PC-3 (cell line): ENCODE measurements around the gene TPSG1. TPM values are rescaled to one million over a fixed set of nuclear protein-coding genes. Genes with fewer than 3 reads are reported as not detected.
"Not testable (repeated sequence)": the region's sequence is repeated elsewhere in the genome, so short reads cannot be mapped to it uniquely, and the experiment has no call there.

Experiments used
- ATAC-seq: fragments of 200-7000 bp; cut with Tn5 transposase; 2 replicates; pipeline ENCODE4 v1.9.1; 2020; ENCODE audit warnings: mild to moderate bottlenecking, moderate library complexity
- BruUV-seq: library from RNA; stranded (reverse); fragments of 400-500 nt; replicated peaks from 2 replicates; lab custom pipeline; 2021; lab: Mats Ljungman, UMichigan
- CTCF ChIA-PET: fragments of 300-600 bp; sonication (Branson Sonifier 250); formaldehyde crosslinking; loops from one replicate; lab custom pipeline; 2022; ENCODE audit warnings: antibody characterized with exemption; lab: Charles Lee
- POLR2A ChIA-PET: fragments of 300-600 bp; sonication (Branson Sonifier 250); formaldehyde crosslinking; loops from one replicate; lab custom pipeline; 2022; ENCODE audit warnings: antibody characterized with exemption; ENCODE audit not compliant: unreplicated experiment; lab: Charles Lee
- DNase-seq: peaks from one replicate; pipeline ENCODE4 v3.0.0-alpha.2; 2015
- H2AFZ ChIP-seq: fragments of 300-600 bp; sonication (generic); 2 replicates; pipeline ENCODE4 v1.6.0; 2016; ENCODE audit warnings: antibody characterized with exemption, low read length
- H3F3A ChIP-seq: fragments of 300-600 bp; sonication (generic); one replicate; pipeline ENCODE4 v1.6.0; 2017; ENCODE audit warnings: antibody characterized with exemption, low read length, control low read depth, mild to moderate bottlenecking; ENCODE audit not compliant: unreplicated experiment
- H3K27ac ChIP-seq: fragments of 300-600 bp; sonication (generic); 2 replicates; pipeline ENCODE4 v1.5.1; 2016; ENCODE audit warnings: mild to moderate bottlenecking, low read length
- H3K27me3 ChIP-seq: fragments of 300-600 bp; sonication (generic); 2 replicates; pipeline ENCODE4 v1.6.1; 2016; ENCODE audit warnings: low read length, mixed read lengths
- H3K36me3 ChIP-seq: fragments of 300-600 bp; sonication (generic); 2 replicates; pipeline ENCODE4 v1.6.1; 2016; ENCODE audit warnings: low read depth, mixed run types, low read length, mixed read lengths
- H3K4me1 ChIP-seq: fragments of 300-600 bp; sonication (generic); 2 replicates; pipeline ENCODE4 v1.5.1; 2016; ENCODE audit warnings: low read length; ENCODE audit not compliant: insufficient read depth
- H3K4me2 ChIP-seq: fragments of 300-600 bp; sonication (generic); 2 replicates; pipeline ENCODE4 v1.6.0; 2016; ENCODE audit warnings: low read length
- H3K4me3 ChIP-seq: fragments of 300-600 bp; sonication (generic); 2 replicates; pipeline ENCODE4 v1.5.1; 2016; ENCODE audit warnings: mild to moderate bottlenecking, low read length, mixed read lengths
- H3K79me2 ChIP-seq: fragments of 300-600 bp; sonication (generic); 2 replicates; pipeline ENCODE4 v1.6.1; 2017; ENCODE audit warnings: low read length, mixed read lengths
- H3K9ac ChIP-seq: fragments of 300-600 bp; sonication (generic); 2 replicates; pipeline ENCODE4 v1.6.0; 2016; ENCODE audit warnings: mild to moderate bottlenecking, low read length
- H3K9me2 ChIP-seq: fragments of 300-600 bp; sonication (generic); replicated peaks from 2 replicates; pipeline ENCODE4 v1.6.1; 2016; ENCODE audit warnings: mixed run types, low read length, mixed read lengths
- H3K9me3 ChIP-seq: fragments of 300-600 bp; sonication (generic); 2 replicates; pipeline ENCODE4 v1.6.1; 2016; ENCODE audit warnings: low read length, mixed read lengths
- H4K20me1 ChIP-seq: fragments of 300-600 bp; sonication (generic); 2 replicates; pipeline ENCODE4 v1.6.1; 2016; ENCODE audit warnings: low read length, mixed read lengths
- EZH2 ChIP-seq: fragments of 300-600 bp; sonication (generic); IDR thresholded peaks from one replicate; pipeline ENCODE4 v1.6.1; 2017; ENCODE audit warnings: antibody characterized with exemption, mild to moderate bottlenecking, low read length; ENCODE audit not compliant: unreplicated experiment
- EZH2phosphoT487 ChIP-seq: fragments of 300-600 bp; sonication (generic); IDR thresholded peaks from 2 replicates; pipeline ENCODE4 v1.6.1; 2018; ENCODE audit warnings: mild to moderate bottlenecking, antibody characterized with exemption, low read length, borderline replicate concordance
- intact Hi-C: fragments of 100-400 bp; cut with micrococcal nuclease; formaldehyde crosslinking; loops from 2 replicates; pipeline ENCODE4 v1.9.0; 2023
- total RNA-seq: library from RNA; depleted of rRNA; stranded (reverse); fragments of >200 nt; gene quantifications from 2 replicates; pipeline ENCODE4 v1.2.3, GENCODE V29; 2014
- TF ChIP-seq, protein P1 (sequence below): fragments of 300-600 bp; sonication (generic); conservative IDR thresholded peaks from 2 replicates; pipeline ENCODE4 v1.5.1; 2017; ENCODE audit warnings: antibody characterized with exemption, low read depth, mild to moderate bottlenecking, low read length

TPSG1 gene
- total RNA-seq, 1 experiment from 2014 or later, result not detected

DNA sequence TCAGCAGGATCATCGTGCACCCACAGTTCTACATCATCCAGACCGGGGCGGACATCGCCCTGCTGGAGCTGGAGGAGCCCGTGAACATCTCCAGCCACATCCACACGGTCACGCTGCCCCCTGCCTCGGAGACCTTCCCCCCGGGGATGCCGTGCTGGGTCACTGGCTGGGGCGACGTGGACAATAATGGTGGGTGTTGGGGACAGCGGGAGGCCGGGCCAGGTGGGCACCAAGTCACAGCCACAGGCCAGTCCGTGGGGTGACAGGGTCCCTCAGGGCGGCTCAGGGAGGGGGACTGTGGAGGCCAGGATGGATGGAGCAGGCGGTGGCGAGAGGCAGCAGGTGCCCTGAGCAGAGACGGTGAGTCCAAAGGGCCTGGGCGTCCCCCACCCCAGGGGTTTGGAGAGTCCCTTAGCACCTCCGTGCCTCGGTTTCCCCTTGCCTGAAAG, 31.8 kb upstream of the TPSG1 start:
- TF ChIP-seq, protein P1, sequence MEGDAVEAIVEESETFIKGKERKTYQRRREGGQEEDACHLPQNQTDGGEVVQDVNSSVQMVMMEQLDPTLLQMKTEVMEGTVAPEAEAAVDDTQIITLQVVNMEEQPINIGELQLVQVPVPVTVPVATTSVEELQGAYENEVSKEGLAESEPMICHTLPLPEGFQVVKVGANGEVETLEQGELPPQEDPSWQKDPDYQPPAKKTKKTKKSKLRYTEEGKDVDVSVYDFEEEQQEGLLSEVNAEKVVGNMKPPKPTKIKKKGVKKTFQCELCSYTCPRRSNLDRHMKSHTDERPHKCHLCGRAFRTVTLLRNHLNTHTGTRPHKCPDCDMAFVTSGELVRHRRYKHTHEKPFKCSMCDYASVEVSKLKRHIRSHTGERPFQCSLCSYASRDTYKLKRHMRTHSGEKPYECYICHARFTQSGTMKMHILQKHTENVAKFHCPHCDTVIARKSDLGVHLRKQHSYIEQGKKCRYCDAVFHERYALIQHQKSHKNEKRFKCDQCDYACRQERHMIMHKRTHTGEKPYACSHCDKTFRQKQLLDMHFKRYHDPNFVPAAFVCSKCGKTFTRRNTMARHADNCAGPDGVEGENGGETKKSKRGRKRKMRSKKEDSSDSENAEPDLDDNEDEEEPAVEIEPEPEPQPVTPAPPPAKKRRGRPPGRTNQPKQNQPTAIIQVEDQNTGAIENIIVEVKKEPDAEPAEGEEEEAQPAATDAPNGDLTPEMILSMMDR, result no peak
- TF ChIP-seq EZH2phosphoT487 (no peak), EZH2 (no peak)
- H3K27me3 ChIP-seq, result peaks cover 28% of the 10 kb centered on the region
- H3K4me1 ChIP-seq, result no peaks in the 10 kb centered on the region; the same call in 1 of the 2 replicates
- intact Hi-C loops, result no loop called here
- H3K4me2 ChIP-seq, result no peak overlapping the region
- H3K4me3 ChIP-seq, result no peak overlapping the region
- CTCF ChIA-PET, result no interaction called here
- H4K20me1 ChIP-seq, result no peaks in the 10 kb centered on the region
- no peak overlapping the region for H2AFZ ChIP-seq
- no peak overlapping the region for H3K9ac ChIP-seq
- no peaks in the 10 kb centered on the region for H3K9me2 ChIP-seq
- H3K36me3 ChIP-seq, result no peaks in the 10 kb centered on the region
- POLR2A ChIA-PET, result no interaction called here
- no peaks in the 10 kb centered on the region for H3K79me2 ChIP-seq
- DNase-seq (no peak), ATAC-seq (no peak)
- no TSS peak for BruUV-seq
- no peaks in the 10 kb centered on the region for H3K9me3 ChIP-seq
- H3F3A ChIP-seq, result no peaks in the 10 kb centered on the region
- H3K27ac ChIP-seq, result no peak overlapping the region

DNA sequence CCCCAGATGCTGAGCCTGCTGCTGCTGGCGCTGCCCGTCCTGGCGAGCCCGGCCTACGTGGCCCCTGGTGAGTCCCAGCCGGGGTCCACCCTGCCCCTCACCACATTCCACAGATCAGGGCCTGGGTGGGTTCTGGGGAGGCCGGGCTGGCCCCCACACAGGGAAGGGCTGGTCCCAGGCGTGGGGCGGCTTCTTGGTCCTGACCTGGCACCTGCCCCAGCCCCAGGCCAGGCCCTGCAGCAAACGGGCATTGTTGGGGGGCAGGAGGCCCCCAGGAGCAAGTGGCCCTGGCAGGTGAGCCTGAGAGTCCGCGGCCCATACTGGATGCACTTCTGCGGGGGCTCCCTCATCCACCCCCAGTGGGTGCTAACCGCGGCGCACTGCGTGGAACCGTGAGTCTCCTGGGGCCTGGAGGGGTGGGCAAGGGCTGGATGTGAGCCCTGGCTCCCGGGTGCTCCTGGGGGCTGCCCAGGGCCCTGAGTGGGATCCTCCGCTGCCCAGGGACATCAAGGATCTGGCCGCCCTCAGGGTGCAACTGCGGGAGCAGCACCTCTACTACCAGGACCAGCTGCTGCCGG, 31.3 kb upstream of the TPSG1 start:
- BruUV-seq, H3K4me3 ChIP-seq, H4K20me1 ChIP-seq, DNase-seq, H3K9ac ChIP-seq, H3K36me3 ChIP-seq, H3K9me2 ChIP-seq, H3K4me1 ChIP-seq, H3K27ac ChIP-seq, H2AFZ ChIP-seq, ATAC-seq, POLR2A ChIA-PET, intact Hi-C loops, H3F3A ChIP-seq, H3K9me3 ChIP-seq, H3K4me2 ChIP-seq, CTCF ChIA-PET, H3K79me2 ChIP-seq: not testable (repeated sequence)
- peaks cover 22% of the 10 kb centered on the region for H3K27me3 ChIP-seq

DNA sequence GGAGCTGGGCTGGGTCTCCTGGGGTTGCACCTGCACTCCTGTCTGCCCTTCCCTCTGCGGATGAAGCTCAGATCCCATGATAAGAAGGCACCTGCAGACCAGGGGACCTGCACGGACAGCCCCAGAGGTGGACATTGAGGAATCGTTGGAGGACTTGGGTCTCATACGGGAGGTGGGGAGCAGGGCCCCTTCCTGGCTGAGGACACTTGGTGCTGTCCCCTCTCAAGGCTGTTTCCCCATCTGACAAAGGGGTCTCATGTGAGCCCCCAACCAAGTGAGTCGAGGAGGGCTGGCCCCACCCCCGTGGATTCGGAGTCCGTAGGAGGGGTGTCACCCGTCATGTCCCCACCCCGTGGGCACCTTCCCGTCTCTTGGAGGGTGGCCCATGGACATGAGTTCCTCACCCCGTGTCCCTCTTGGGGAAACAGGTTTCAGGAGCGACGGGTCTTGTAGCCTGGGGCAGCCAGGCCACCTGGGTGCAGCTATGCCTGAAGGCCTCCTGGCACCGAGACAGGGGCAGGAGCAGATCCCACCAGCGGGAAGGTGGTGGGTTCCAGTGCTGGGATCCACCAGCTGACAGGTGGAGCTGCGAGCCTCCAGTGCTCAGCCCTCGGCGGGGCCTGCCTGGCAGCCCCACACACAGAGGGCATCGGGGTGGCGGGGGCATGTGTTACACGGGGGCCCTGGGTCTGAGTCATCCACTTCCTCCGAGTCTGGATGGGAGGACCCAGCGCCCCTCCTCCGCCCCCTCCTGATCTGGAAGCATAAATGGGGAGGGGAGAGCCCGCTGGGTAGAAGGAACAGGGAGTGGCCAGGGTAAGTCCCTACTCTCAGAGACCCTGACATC, 30.4 kb upstream of the TPSG1 start, which contains the start of gene TPSD1:
TSS of gene TPSD1 (plus strand) at position 794 of the 847 bp plus-strand sequence. CDS start 212 bp downstream, outside the sequence.
- H3K9me3 ChIP-seq, H3K9ac ChIP-seq, H3K9me2 ChIP-seq, H3K4me1 ChIP-seq, H4K20me1 ChIP-seq, intact Hi-C loops, POLR2A ChIA-PET, BruUV-seq, ATAC-seq, H3K27ac ChIP-seq, H3K4me2 ChIP-seq, H2AFZ ChIP-seq, H3F3A ChIP-seq, H3K4me3 ChIP-seq, H3K79me2 ChIP-seq, DNase-seq, H3K36me3 ChIP-seq, CTCF ChIA-PET: not testable (repeated sequence)
- H3K27me3 ChIP-seq, result peaks cover 15% of the 10 kb centered on the region

DNA sequence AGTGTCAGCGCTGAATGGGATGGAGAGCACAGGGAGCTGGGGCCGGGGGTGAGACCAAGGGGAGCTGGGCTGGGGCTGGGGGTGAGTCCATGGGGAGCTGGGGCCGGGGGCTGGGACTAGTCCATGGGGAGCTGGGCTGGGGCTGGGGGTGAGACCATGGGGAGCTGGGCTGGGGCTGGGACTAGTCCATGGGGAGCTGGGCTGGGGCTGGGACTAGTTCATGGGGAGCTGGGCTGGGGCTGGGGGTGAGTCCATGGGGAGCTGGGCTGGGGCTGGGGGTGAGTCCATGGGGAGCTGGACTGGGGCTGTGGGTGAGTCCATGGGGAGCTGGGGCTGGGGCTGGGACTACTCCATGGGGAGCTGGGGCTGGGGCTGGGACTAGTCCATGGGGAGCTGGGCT, 29.8 kb upstream of the TPSG1 start:
- POLR2A ChIA-PET, H3K27ac ChIP-seq, BruUV-seq: not testable (repeated sequence)

DNA sequence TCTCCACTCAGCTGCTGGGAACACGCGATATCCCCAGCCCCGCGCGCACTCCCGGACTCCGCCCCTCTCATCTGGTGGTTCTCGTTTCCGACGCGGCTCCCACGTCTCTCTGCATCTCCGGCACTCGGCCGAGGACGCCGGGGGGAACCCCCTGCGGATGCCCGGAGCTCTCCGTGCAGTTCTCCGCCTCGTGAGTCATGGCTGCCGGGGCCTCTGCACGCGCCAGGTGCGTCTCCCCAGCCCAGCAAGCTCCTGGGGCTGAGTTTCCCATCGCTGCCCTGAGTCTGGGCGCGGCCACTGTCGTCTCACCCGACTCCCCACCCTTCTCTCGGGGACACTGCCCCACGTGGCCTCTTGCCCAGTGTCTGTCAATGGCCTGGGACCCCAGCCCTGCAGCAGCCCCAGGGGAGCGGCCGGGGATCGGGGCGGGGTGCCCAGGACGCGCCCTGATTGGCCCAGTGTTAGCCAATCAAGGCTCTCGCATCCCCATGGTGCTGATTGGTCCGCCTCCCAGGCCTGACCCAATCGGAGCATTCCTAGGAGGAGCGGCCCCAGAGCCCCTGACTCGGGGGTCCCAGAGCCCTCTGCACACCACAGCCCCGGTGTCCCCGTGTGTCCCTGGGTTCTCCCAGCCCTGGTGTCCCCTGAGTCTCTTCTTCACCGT, 28.8 kb upstream of the TPSG1 start:
- ATAC-seq, result peak; percentile 79
- H3K9me3 ChIP-seq, H3K9me2 ChIP-seq, H3K4me3 ChIP-seq, CTCF ChIA-PET, intact Hi-C loops, H4K20me1 ChIP-seq, H3K4me2 ChIP-seq, H3K9ac ChIP-seq, H2AFZ ChIP-seq, H3K27me3 ChIP-seq, H3K36me3 ChIP-seq, H3K4me1 ChIP-seq, H3K79me2 ChIP-seq, H3K27ac ChIP-seq, H3F3A ChIP-seq, DNase-seq, POLR2A ChIA-PET, BruUV-seq: not testable (repeated sequence)

More for the DNA sequence above, 29.8 kb upstream of the TPSG1 start:
- DNase-seq, H4K20me1 ChIP-seq, CTCF ChIA-PET, H3K27me3 ChIP-seq, H3K9ac ChIP-seq, ATAC-seq, H3K4me1 ChIP-seq, H3K79me2 ChIP-seq, H3K4me2 ChIP-seq, H3K4me3 ChIP-seq, H3K9me3 ChIP-seq, H2AFZ ChIP-seq, intact Hi-C loops, H3K9me2 ChIP-seq, H3K36me3 ChIP-seq, H3F3A ChIP-seq: not testable (repeated sequence)
